GM10248 (cell line): ENCODE results near the gene MAP3K7.

Experiments
- CTCF ChIA-PET: fragments of 300-600 bp; sonication (Branson Sonifier 250); formaldehyde crosslinking; extraction: SDS; loops from one replicate; lab custom pipeline; 2021; ENCODE audit warnings: antibody characterized with exemption; lab: Yijun Ruan, JAX
- POLR2A ChIA-PET: fragments of 350-650 bp; sonication (Branson Sonifier 250); formaldehyde crosslinking; extraction: SDS; loops from one replicate; lab custom pipeline; 2020; ENCODE audit warnings: antibody characterized with exemption; lab: Yijun Ruan, JAX
- DNase-seq: peaks from one replicate; pipeline ENCODE4 v3.0.0; 2012; ENCODE audit errors: extremely low spot score
- CTCF ChIP-seq: IDR thresholded peaks from 2 replicates; pipeline ENCODE4 v1.5.1; 2012; ENCODE audit warnings: mild to moderate bottlenecking, low read depth; ENCODE audit errors: extremely low read depth, missing control alignments, control extremely low read depth

The MAP3K7 gene

GRCh38 chr6:90484385-90484784 lies 102.5 kb downstream of the MAP3K7 start:
- TF ChIP-seq CTCF = no peak
- no peak for DNase-seq
- CTCF ChIA-PET = interaction anchor here (1.1 to 2.8 kb wide), 4 partner anchors 8 to 544 kb away, joined by 3 to 11 read pairs (median 6); no protein-coding TSS in a partner anchor
- POLR2A ChIA-PET = no interaction called here

GRCh38 chr6:90483956-90484355 lies 102.9 kb downstream of the MAP3K7 start:
- POLR2A ChIA-PET = no interaction called here
- CTCF ChIA-PET = interaction anchor here (1.1 to 2.8 kb wide), 6 partner anchors 9 to 544 kb away, joined by 3 to 11 read pairs (median 4); no protein-coding TSS in a partner anchor
- no peak for TF ChIP-seq CTCF
- DNase-seq = no peak

GRCh38 chr6:90483116-90483839 lies 103.6 kb downstream of the MAP3K7 start:
- TF ChIP-seq CTCF = no peak
- POLR2A ChIA-PET = no interaction called here
- DNase-seq = no peak
- CTCF ChIA-PET = interaction anchor here (1.1 to 2.8 kb wide), 7 partner anchors 9 to 543 kb away, joined by 3 to 11 read pairs (median 3); no protein-coding TSS in a partner anchor

- ChIA-PET CTCF (interaction anchor here (0.8 to 6.1 kb wide), 7 partner anchors 10 to 540 kb away, joined by 3 to 136 read pairs (median 5); no protein-coding TSS in a partner anchor), POLR2A (no interaction called here)
- no peak for DNase-seq
- TF ChIP-seq CTCF = no peak
Measured at GRCh38 chr6:90480666-90481065, 106.2 kb downstream of the MAP3K7 start.

- TF ChIP-seq CTCF = no peak
- DNase-seq = no peak
- POLR2A ChIA-PET = no interaction called here
- CTCF ChIA-PET = interaction anchor here (0.8 to 6.1 kb wide), 45 partner anchors 9 to 659 kb away, joined by 3 to 136 read pairs (median 4); no protein-coding TSS in a partner anchor
Measured at GRCh38 chr6:90479603-90479926, 107.3 kb downstream of the MAP3K7 start.

GRCh38 chr6:90478789-90479602 lies 107.9 kb downstream of the MAP3K7 start:
- POLR2A ChIA-PET = no interaction called here
- peak; percentile 61 for DNase-seq
- CTCF ChIA-PET = interaction anchor here (0.6 to 6.1 kb wide), 56 partner anchors 9 to 1061 kb away, joined by 3 to 136 read pairs (median 4); no protein-coding TSS in a partner anchor
- peak; percentile 73 for TF ChIP-seq CTCF
